Dendritic cell treated with granulocyte-macrophage colony-stimulating factor and Interleukin-4, amounts not matched to agents 40 ng/mL and 50 ng/mL, for 4 days (primary cell): ENCODE measurements around the gene NUDC.
"Not testable (repeated sequence)": the region's sequence is repeated elsewhere in the genome, so short reads cannot be mapped to it uniquely, and the experiment has no call there.

Source experiments
- H3K27ac Mint-ChIP-seq: one replicate; pipeline ENCODE4 v1.8.0; 2022; ENCODE audit warnings: mild to moderate bottlenecking, mixed read lengths
- H3K27me3 Mint-ChIP-seq: one replicate; pipeline ENCODE4 v1.8.0; 2022; ENCODE audit warnings: mild to moderate bottlenecking, mixed read lengths
- H3K36me3 Mint-ChIP-seq: one replicate; pipeline ENCODE4 v1.8.0; 2022; ENCODE audit warnings: low read depth, mixed read lengths
- H3K4me1 Mint-ChIP-seq: one replicate; pipeline ENCODE4 v1.8.0; 2022; ENCODE audit warnings: low read depth, mixed read lengths
- H3K4me3 Mint-ChIP-seq: one replicate; pipeline ENCODE4 v1.8.0; 2022; ENCODE audit warnings: mild to moderate bottlenecking, moderate library complexity, mixed read lengths
- H3K9me3 Mint-ChIP-seq: one replicate; pipeline ENCODE4 v1.8.0; 2022; ENCODE audit warnings: mixed read lengths
- intact Hi-C: fragments of 100-400 bp; cut with micrococcal nuclease; formaldehyde crosslinking; loops from one replicate; pipeline ENCODE4 v1.15.0; 2022

Gene NUDC

GRCh38 chr1:26921540-26922430 is at the start of gene NUDC:
NUDC (plus strand) TSS chr1:26921743; CDS start chr1:26921849, 106 bp downstream.
- peaks cover 26% of the 10 kb centered on the region for H3K4me1 Mint-ChIP-seq
- H3K36me3 Mint-ChIP-seq: peaks cover 47% of the 10 kb centered on the region
- H3K4me3 Mint-ChIP-seq: peak within 1 kb of the TSS; percentile 81
- H3K27ac Mint-ChIP-seq: peak within 1 kb of the TSS; percentile 80
- intact Hi-C loops: loop anchor here (1.0 kb wide), 1 partner anchor 21 kb away; the partner anchor contains the start of gene GPATCH3
- no peaks in the 10 kb centered on the region for H3K27me3 Mint-ChIP-seq
- no peaks in the 10 kb centered on the region for H3K9me3 Mint-ChIP-seq

DNA sequence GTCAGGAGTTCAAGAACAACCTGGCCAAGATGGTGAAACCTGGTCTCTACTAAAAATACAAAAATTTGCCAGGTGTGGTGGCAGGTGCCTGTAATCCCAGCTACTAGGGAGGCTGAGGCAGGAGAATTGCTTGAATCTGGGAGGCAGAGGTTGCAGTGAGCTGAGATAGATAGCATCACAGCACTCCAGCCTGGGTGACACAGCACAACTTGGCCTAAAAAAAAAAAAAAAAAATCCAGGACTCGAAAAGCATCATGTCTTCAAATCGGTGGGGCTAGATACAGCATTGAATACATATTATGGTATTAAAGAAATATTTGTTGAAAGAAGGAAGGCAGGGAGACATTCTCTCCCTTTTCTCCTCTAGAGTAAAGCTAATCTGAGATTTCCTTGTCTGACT is 48.4 kb upstream of the NUDC start:
- not testable (repeated sequence) for H3K27ac Mint-ChIP-seq

GRCh38 chr1:26874896-26875295 is 46.6 kb upstream of the NUDC start:
- H3K27ac Mint-ChIP-seq: no peak overlapping the region
- H3K4me1 Mint-ChIP-seq: no peaks in the 10 kb centered on the region
- no peaks in the 10 kb centered on the region for H3K9me3 Mint-ChIP-seq
- intact Hi-C loops: loop anchor here (5.0 kb wide), 1 partner anchor 63 kb away; no protein-coding TSS in a partner anchor
- H3K27me3 Mint-ChIP-seq: no peaks in the 10 kb centered on the region
- no peak overlapping the region for H3K4me3 Mint-ChIP-seq
- peaks cover 40% of the 10 kb centered on the region for H3K36me3 Mint-ChIP-seq

More for the DNA sequence above, 48.4 kb upstream of the NUDC start:
- intact Hi-C loops, H3K27me3 Mint-ChIP-seq, H3K4me1 Mint-ChIP-seq, H3K4me3 Mint-ChIP-seq, H3K9me3 Mint-ChIP-seq: not testable (repeated sequence)
- peaks cover 25% of the 10 kb centered on the region for H3K36me3 Mint-ChIP-seq

DNA sequence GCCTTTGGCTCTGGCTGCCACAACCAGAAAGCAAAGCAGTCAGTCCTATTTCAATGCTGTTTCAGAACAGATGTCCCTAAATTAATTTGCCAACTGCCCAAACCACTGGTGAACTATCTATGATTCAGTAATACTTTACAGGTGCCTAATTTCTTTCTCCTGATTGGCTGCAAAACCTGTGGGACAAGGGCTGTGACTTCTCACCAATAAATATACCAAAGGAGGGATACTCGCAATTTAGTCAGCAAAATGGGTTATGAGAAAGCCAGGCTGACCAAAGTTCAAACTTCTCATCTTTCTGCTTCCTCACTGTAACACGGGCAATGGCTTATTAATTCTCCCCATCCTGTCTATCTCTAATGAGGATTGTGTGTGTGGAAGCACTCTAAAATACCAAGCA is 44.2 kb upstream of the NUDC start:
- peaks cover 63% of the 10 kb centered on the region for H3K36me3 Mint-ChIP-seq
- no peaks in the 10 kb centered on the region for H3K9me3 Mint-ChIP-seq
- H3K27me3 Mint-ChIP-seq: no peaks in the 10 kb centered on the region
- H3K27ac Mint-ChIP-seq: no peak overlapping the region
- no peaks in the 10 kb centered on the region for H3K4me1 Mint-ChIP-seq
- no peak overlapping the region for H3K4me3 Mint-ChIP-seq
- intact Hi-C loops: loop anchor here (5.0 kb wide), 1 partner anchor 65 kb away; no protein-coding TSS in a partner anchor

- Mint-ChIP-seq H3K9me3 (no peaks in the 10 kb centered on the region), H3K27ac (no peak overlapping the region), H3K36me3 (peaks cover 88% of the 10 kb centered on the region)
Measured at GRCh38 chr1:26879793-26880192, 41.8 kb upstream of the NUDC start.

GRCh38 chr1:26881611-26882010 is 39.9 kb upstream of the NUDC start:
- H3K36me3 Mint-ChIP-seq: peaks cover 92% of the 10 kb centered on the region
- H3K4me1 Mint-ChIP-seq, H3K4me3 Mint-ChIP-seq, H3K27ac Mint-ChIP-seq, H3K27me3 Mint-ChIP-seq, H3K9me3 Mint-ChIP-seq, intact Hi-C loops: not testable (repeated sequence)

More at GRCh38 chr1:26879793-26880192, 41.8 kb upstream of the NUDC start:
- Mint-ChIP-seq H3K4me1 (no peaks in the 10 kb centered on the region), H3K27me3 (no peaks in the 10 kb centered on the region), H3K4me3 (no peak overlapping the region)
- intact Hi-C loops: loop anchor here (5.0 kb wide), 1 partner anchor 67 kb away; no protein-coding TSS in a partner anchor

GRCh38 chr1:26882696-26883463 is 38.7 kb upstream of the NUDC start:
- Mint-ChIP-seq H3K4me3 (no peak overlapping the region), H3K27me3 (no peaks in the 10 kb centered on the region), H3K9me3 (no peaks in the 10 kb centered on the region), H3K4me1 (peaks cover under 1% of the 10 kb centered on the region), H3K36me3 (peaks cover 94% of the 10 kb centered on the region), H3K27ac (no peak overlapping the region)
- intact Hi-C loops: no loop called here

DNA sequence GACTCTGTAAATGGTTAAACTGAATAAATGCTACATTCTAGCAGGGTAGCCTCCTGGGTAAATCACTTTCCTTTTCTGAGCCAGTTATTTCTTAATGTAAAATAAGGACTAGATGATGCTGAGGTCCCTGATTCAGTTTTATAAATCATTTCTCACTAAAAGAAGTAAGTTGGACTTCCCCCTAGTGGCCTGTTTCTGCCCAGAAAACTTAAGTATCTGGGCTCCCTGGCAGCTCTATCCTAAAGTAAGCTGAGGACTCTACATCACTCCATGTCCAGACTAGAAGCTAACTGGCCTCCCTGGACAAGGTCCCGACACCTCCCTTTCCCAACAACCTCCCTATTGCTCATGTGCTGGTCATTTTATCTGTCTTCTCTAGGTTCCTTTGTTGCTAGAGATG is 34.4 kb upstream of the NUDC start:
- H3K27me3 Mint-ChIP-seq: no peaks in the 10 kb centered on the region
- H3K27ac Mint-ChIP-seq: no peak overlapping the region
- peaks cover 95% of the 10 kb centered on the region for H3K36me3 Mint-ChIP-seq
- intact Hi-C loops: no loop called here
- H3K9me3 Mint-ChIP-seq: no peaks in the 10 kb centered on the region
- H3K4me1 Mint-ChIP-seq: peaks cover 30% of the 10 kb centered on the region
- H3K4me3 Mint-ChIP-seq: no peak overlapping the region

- Mint-ChIP-seq H3K36me3 (peaks cover 95% of the 10 kb centered on the region), H3K4me3 (no peak overlapping the region), H3K4me1 (peaks cover 30% of the 10 kb centered on the region), H3K27me3 (no peaks in the 10 kb centered on the region), H3K9me3 (no peaks in the 10 kb centered on the region), H3K27ac (no peak overlapping the region)
- intact Hi-C loops: no loop called here
Measured at GRCh38 chr1:26888231-26888630, 33.3 kb upstream of the NUDC start.

DNA sequence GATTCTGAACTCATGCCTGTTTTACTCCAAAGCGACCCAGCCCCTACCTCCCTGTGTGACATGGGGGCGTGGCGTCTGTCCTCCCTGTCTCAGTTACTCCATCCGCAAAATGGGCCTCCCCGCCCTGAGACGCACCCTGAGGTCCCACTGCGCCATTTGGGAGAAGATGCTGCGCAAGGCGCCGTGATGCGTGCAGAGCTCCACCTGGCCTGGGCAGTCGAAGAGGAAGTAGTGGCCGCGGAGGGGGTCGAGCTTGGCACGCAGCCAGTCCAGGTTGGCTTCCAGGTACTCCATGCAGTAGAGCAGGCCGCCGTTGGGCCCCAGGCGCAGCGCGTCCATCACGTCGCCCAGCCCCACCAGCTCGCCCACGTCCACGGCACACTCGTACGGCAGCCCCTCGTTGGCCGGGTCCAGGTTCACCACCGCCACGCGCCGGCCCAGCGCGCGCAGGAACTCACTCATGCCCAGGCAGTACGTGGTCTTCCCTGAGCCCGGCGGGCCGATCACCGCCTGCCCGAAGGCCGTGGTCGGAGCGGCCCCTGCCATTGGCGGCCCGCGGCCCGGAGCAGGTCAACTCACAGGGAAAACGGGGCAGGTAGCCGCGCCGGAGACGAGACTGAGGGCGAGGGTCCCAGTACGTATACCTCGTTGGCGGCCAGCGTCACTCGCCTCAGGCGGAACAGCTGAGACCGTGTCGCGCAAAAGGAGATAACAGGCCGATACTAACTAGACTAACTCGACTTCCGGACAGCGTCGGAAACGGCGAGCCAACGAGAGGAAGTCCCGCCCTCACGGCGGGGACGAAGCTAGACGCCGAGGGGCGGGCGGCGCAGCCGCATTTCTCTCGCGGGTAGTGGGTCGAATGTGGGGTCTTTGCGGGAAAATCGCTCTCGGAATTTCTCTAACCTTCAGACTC is 31.7 kb upstream of the NUDC start, which contains the start of gene GPN2:
Gene GPN2, minus strand, starts transcription at position 733 of the 916 bp plus-strand sequence. Its CDS starts 187 bp downstream, at position 546.
- H3K27ac Mint-ChIP-seq: peak within 1 kb of the TSS; percentile 95
- intact Hi-C loops: no loop called here
- no peaks in the 10 kb centered on the region for H3K27me3 Mint-ChIP-seq
- H3K4me3 Mint-ChIP-seq: peak within 1 kb of the TSS; percentile 96
- peaks cover 95% of the 10 kb centered on the region for H3K36me3 Mint-ChIP-seq
- no peaks in the 10 kb centered on the region for H3K9me3 Mint-ChIP-seq
- peaks cover 36% of the 10 kb centered on the region for H3K4me1 Mint-ChIP-seq

GRCh38 chr1:26890467-26890796 is 31.1 kb upstream of the NUDC start:
- H3K27me3 Mint-ChIP-seq: no peaks in the 10 kb centered on the region
- H3K4me3 Mint-ChIP-seq: peak overlapping the region; percentile 96
- peaks cover 95% of the 10 kb centered on the region for H3K36me3 Mint-ChIP-seq
- intact Hi-C loops: no loop called here
- H3K9me3 Mint-ChIP-seq: no peaks in the 10 kb centered on the region
- H3K27ac Mint-ChIP-seq: peak overlapping the region; percentile 95
- H3K4me1 Mint-ChIP-seq: peaks cover 37% of the 10 kb centered on the region

- Mint-ChIP-seq H3K27me3 (no peaks in the 10 kb centered on the region), H3K9me3 (no peaks in the 10 kb centered on the region), H3K4me1 (peaks cover 42% of the 10 kb centered on the region), H3K36me3 (peaks cover 95% of the 10 kb centered on the region), H3K4me3 (no peak overlapping the region), H3K27ac (no peak overlapping the region)
- intact Hi-C loops: no loop called here
Measured at GRCh38 chr1:26894263-26894662, 27.3 kb upstream of the NUDC start.

DNA sequence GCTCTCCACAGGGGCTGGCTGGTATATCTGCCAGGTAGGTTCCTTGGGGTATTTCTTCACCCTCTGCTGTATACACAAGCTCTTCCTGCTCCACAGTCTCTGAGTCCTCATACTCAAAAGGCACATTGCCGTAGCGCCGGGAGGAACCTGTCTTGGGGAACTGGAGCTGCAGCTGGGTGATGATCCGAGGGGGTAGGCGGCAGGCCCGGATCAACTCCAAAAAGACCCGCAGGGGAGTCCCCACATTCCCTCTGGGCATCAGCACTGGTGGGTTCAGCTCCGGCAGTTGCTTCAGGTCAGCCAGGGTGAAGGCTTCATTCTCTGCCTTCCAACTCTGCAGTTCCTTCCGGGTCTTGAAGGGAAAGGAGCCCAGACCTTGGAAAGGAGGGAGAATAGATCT is 24.2 kb upstream of the NUDC start:
- Mint-ChIP-seq H3K4me3 (no peak overlapping the region), H3K9me3 (no peaks in the 10 kb centered on the region), H3K4me1 (peaks cover 36% of the 10 kb centered on the region), H3K36me3 (peaks cover 78% of the 10 kb centered on the region), H3K27ac (no peak overlapping the region), H3K27me3 (peaks cover 3% of the 10 kb centered on the region)
- intact Hi-C loops: no loop called here
